ENCODE results near the gene ANKRD63. TPM values are rescaled to one million over a fixed set of nuclear protein-coding genes. Genes with fewer than 3 reads are reported as not detected.

The ANKRD63 gene
- total RNA-seq (not detected in 2 replicates), polyA plus RNA-seq (not detected in 2 replicates), polyA minus RNA-seq (ENCODE audit: low replicate concordance) (not detected in 2 replicates)
- polyA plus RNA-seq (2012) = not detected in 2 replicates

- peak within 1 kb of the TSS; percentile 51 for H2AFZ ChIP-seq (ENCODE audit: low read length)
- H3K27ac ChIP-seq (ENCODE audit: insufficient read depth, low read length) = no peak within 1 kb of the TSS
Observed at GRCh38 chr15:40282869-40283614, at the start of gene ANKRD63. Gene ANKRD63, minus strand, starts transcription at chr15:40283064. Its CDS starts 478 bp downstream, at chr15:40282586.

GRCh38 chr15:40332113-40332781, 49.4 kb upstream of the ANKRD63 start:
- TF ChIP-seq EZH2 (IDR thresholded peaks at IDR 0.05; ENCODE audit: low read length, missing control alignments) = no peak
- no peak for TF ChIP-seq CTCF (conservative IDR thresholded peaks at IDR 0.05 in 1 of 2, IDR thresholded peaks at IDR 0.05 in 1 of 2; ENCODE audit: low read depth in 1 of 2, low read length in 2 of 2)
- peaks cover 8% of the 10 kb centered on the region for H3K4me1 ChIP-seq (ENCODE audit: control insufficient read depth, extremely low read depth, insufficient read depth, low read length)
- peaks cover 22% of the 10 kb centered on the region for H3K36me3 ChIP-seq (ENCODE audit: control insufficient read depth, insufficient read depth, low read length)

More at GRCh38 chr15:40282869-40283614, at the start of gene ANKRD63:
- Histone ChIP-seq H3K9me3 (ENCODE audit: control insufficient read depth, insufficient read depth, low read depth, low read length) (no peaks in the 10 kb centered on the region), H3K79me2 (ENCODE audit: control insufficient read depth, insufficient read depth, low read length) (no peaks in the 10 kb centered on the region), H3K4me1 (ENCODE audit: control insufficient read depth, extremely low read depth, insufficient read depth, low read length) (peaks cover 2% of the 10 kb centered on the region), H3K4me3 (replicated peaks in 1 of 4; ENCODE audit: control extremely low read depth in 1 of 4, insufficient read depth in 1 of 4, low read depth in 3 of 4, low read length in 4 of 4) (peak within 1 kb of the TSS in 3 of 4 experiments; percentile 15 to 38 (median 37)), H3K4me2 (ENCODE audit: extremely low read depth, insufficient read depth, low read length) (peak within 1 kb of the TSS; percentile 71), H3K36me3 (ENCODE audit: control insufficient read depth, insufficient read depth, low read length) (no peaks in the 10 kb centered on the region), H4K20me1 (ENCODE audit: control insufficient read depth, extremely low read depth, insufficient read depth, low read length) (no peaks in the 10 kb centered on the region), H3K27me3 (ENCODE audit: control insufficient read depth, insufficient read depth, low read length) (peaks cover 48% of the 10 kb centered on the region), H3K9ac (ENCODE audit: insufficient read depth, low read length) (no peak within 1 kb of the TSS)
- TF ChIP-seq CTCF (conservative IDR thresholded peaks at IDR 0.05 in 1 of 2, IDR thresholded peaks at IDR 0.05 in 1 of 2; ENCODE audit: low read depth in 1 of 2, low read length in 2 of 2) (no peak), EZH2 (IDR thresholded peaks at IDR 0.05; ENCODE audit: low read length, missing control alignments) (peak; percentile 74)
- no peak for DNase-seq (ENCODE audit: low read depth in 2 of 2)

GRCh38 chr15:40331637-40332036, 48.8 kb upstream of the ANKRD63 start:
- Histone ChIP-seq H3K4me1 (ENCODE audit: control insufficient read depth, extremely low read depth, insufficient read depth, low read length) (peaks cover 8% of the 10 kb centered on the region), H3K79me2 (ENCODE audit: control insufficient read depth, insufficient read depth, low read length) (no peaks in the 10 kb centered on the region), H3K36me3 (ENCODE audit: control insufficient read depth, insufficient read depth, low read length) (peaks cover 17% of the 10 kb centered on the region), H4K20me1 (ENCODE audit: control insufficient read depth, extremely low read depth, insufficient read depth, low read length) (no peaks in the 10 kb centered on the region), H3K27ac (ENCODE audit: insufficient read depth, low read length) (no peak overlapping the region), H2AFZ (ENCODE audit: low read length) (no peak overlapping the region), H3K27me3 (ENCODE audit: control insufficient read depth, insufficient read depth, low read length) (no peaks in the 10 kb centered on the region), H3K4me3 (replicated peaks in 1 of 4; ENCODE audit: control extremely low read depth in 1 of 4, insufficient read depth in 1 of 4, low read depth in 3 of 4, low read length in 4 of 4) (no peak overlapping the region), H3K4me2 (ENCODE audit: extremely low read depth, insufficient read depth, low read length) (no peak overlapping the region), H3K9ac (ENCODE audit: insufficient read depth, low read length) (no peak overlapping the region), H3K9me3 (ENCODE audit: control insufficient read depth, insufficient read depth, low read depth, low read length) (no peaks in the 10 kb centered on the region)
- TF ChIP-seq CTCF (conservative IDR thresholded peaks at IDR 0.05 in 1 of 2, IDR thresholded peaks at IDR 0.05 in 1 of 2; ENCODE audit: low read depth in 1 of 2, low read length in 2 of 2) (no peak), EZH2 (IDR thresholded peaks at IDR 0.05; ENCODE audit: low read length, missing control alignments) (no peak)
- no peak for DNase-seq (ENCODE audit: low read depth in 2 of 2)

More at GRCh38 chr15:40332113-40332781, 49.4 kb upstream of the ANKRD63 start:
- Histone ChIP-seq H3K27me3 (ENCODE audit: control insufficient read depth, insufficient read depth, low read length) (no peaks in the 10 kb centered on the region), H3K9me3 (ENCODE audit: control insufficient read depth, insufficient read depth, low read depth, low read length) (no peaks in the 10 kb centered on the region), H3K79me2 (ENCODE audit: control insufficient read depth, insufficient read depth, low read length) (no peaks in the 10 kb centered on the region), H4K20me1 (ENCODE audit: control insufficient read depth, extremely low read depth, insufficient read depth, low read length) (no peaks in the 10 kb centered on the region), H3K4me3 (replicated peaks in 1 of 4; ENCODE audit: control extremely low read depth in 1 of 4, insufficient read depth in 1 of 4, low read depth in 3 of 4, low read length in 4 of 4) (no peak overlapping the region), H2AFZ (ENCODE audit: low read length) (no peak overlapping the region), H3K27ac (ENCODE audit: insufficient read depth, low read length) (no peak overlapping the region), H3K9ac (ENCODE audit: insufficient read depth, low read length) (no peak overlapping the region), H3K4me2 (ENCODE audit: extremely low read depth, insufficient read depth, low read length) (no peak overlapping the region)
- DNase-seq (ENCODE audit: low read depth in 2 of 2) = no peak

All from fibroblast of lung (primary cell).